HCT116 (cell line): ENCODE data around the gene CDK14. TPM values are rescaled to one million over a fixed set of nuclear protein-coding genes. Genes with fewer than 3 reads are reported as not detected.

ENCODE experiments used
- ATAC-seq: fragments of 200-7000 bp; cut with Tn5 transposase; 2 replicates; pipeline ENCODE4 v1.9.1; 2020; ENCODE audit warnings: mild to moderate bottlenecking, moderate library complexity
- BruUV-seq: library from RNA; stranded (reverse); fragments of 400-500 nt; replicated peaks from 2 replicates; lab custom pipeline; 2021; lab: Mats Ljungman, UMichigan
- CTCF ChIA-PET: fragments of 300-600 bp; sonication (Branson Sonifier 250); formaldehyde crosslinking; loops from one replicate; lab custom pipeline; 2021; ENCODE audit warnings: antibody characterized with exemption; lab: Charles Lee
- POLR2A ChIA-PET: fragments of 300-600, 350-600 bp; sonication (Branson Sonifier 250); formaldehyde crosslinking; loops from one replicate; lab custom pipeline; 2021; ENCODE audit warnings: antibody characterized with exemption; lab: Charles Lee
- RAD21 ChIA-PET, 2 experiments: fragments of 300-600 bp; sonication (Branson Sonifier 250); formaldehyde crosslinking; loops; one replicate each; lab custom pipeline; 2023; ENCODE audit warnings: low total read pairs in 2 of 2; ENCODE audit not compliant: uncharacterized antibody in 2 of 2, unreplicated experiment in 2 of 2, low non-redundant PET in 1 of 2; lab: Charles Lee
- DNase-seq: peaks from one replicate; pipeline ENCODE4 v3.0.0-alpha.2; 2010; ENCODE audit warnings: low read depth, low spot score
- H2AFZ ChIP-seq: fragments of 200-600 bp; shearing (Covaris generic), sonication (generic); 2 replicates; pipeline ENCODE4 v1.6.1; 2017; ENCODE audit warnings: low read depth, mixed run types, mixed read lengths, antibody characterized with exemption, low read length; ENCODE audit not compliant: poor library complexity, severe bottlenecking
- H3K27ac ChIP-seq: 2 replicates; pipeline ENCODE4 v1.5.1; 2012; ENCODE audit warnings: low read depth, low read length
- H3K27me3 ChIP-seq: fragments of 200-600 bp; sonication (generic); 2 replicates; pipeline ENCODE4 v1.6.1; 2016; ENCODE audit warnings: mixed run types, low read length, mixed read lengths; ENCODE audit not compliant: insufficient read depth
- H3K36me3 ChIP-seq, 2 experiments: fragments of 200-500 bp in 1 of 2; fragments of 200-600 bp in 1 of 2; sonication (Bioruptor generic) in 1 of 2; sonication (generic) in 1 of 2; 2 replicates each; pipeline versions ENCODE4 v1.5.1 to v1.6.1; 2014 to 2016; ENCODE audit warnings: low read length in 2 of 2, inconsistent platforms in 1 of 2, mixed read lengths in 1 of 2, mixed run types in 1 of 2; ENCODE audit not compliant: insufficient read depth in 2 of 2, control insufficient read depth in 1 of 2
- H3K4me1 ChIP-seq, 2 experiments: fragments of 200-600 bp in 1 of 2; sonication (generic) in 1 of 2; 2 replicates each; pipeline versions ENCODE4 v1.5.1 to v1.6.1; 2012 to 2017; ENCODE audit warnings: low read length in 2 of 2, inconsistent platforms in 1 of 2, mild to moderate bottlenecking in 1 of 2, mixed read lengths in 1 of 2, mixed run types in 1 of 2, moderate library complexity in 1 of 2; ENCODE audit not compliant: insufficient read depth in 2 of 2, control insufficient read depth in 1 of 2
- H3K4me2 ChIP-seq: fragments of 200-600 bp; sonication (generic); 2 replicates; pipeline ENCODE4 v1.6.1; 2017; ENCODE audit warnings: mixed run types, low read length, mixed read lengths
- H3K4me3 ChIP-seq, 2 experiments: fragments of 200-600 bp in 1 of 2; sonication (generic) in 1 of 2; replicated peaks in 1 of 2; 2 replicates each; pipeline ENCODE4 v1.5.1; 2011 to 2016; ENCODE audit warnings: low read length in 2 of 2, control low read depth in 1 of 2, low read depth in 1 of 2, mild to moderate bottlenecking in 1 of 2, mixed read lengths in 1 of 2, mixed run types in 1 of 2
- H3K79me2 ChIP-seq: fragments of 200-600 bp; sonication (generic); 2 replicates; pipeline ENCODE4 v1.6.1; 2017; ENCODE audit warnings: mild to moderate bottlenecking, mixed run types, low read length, moderate library complexity, mixed read lengths; ENCODE audit not compliant: insufficient read depth
- H3K9ac ChIP-seq: fragments of 200-600 bp; sonication (generic); 2 replicates; pipeline ENCODE4 v1.6.1; 2016; ENCODE audit warnings: low read length, mixed read lengths
- H3K9me2 ChIP-seq: fragments of 200-600 bp; sonication (generic), shearing (Covaris generic); 2 replicates; pipeline ENCODE4 v1.6.1; 2017; ENCODE audit warnings: mixed run types, mild to moderate bottlenecking, moderate library complexity; ENCODE audit not compliant: insufficient read depth
- H3K9me3 ChIP-seq, 2 experiments: fragments of 200-500 bp in 1 of 2; fragments of 200-600 bp in 1 of 2; sonication (Bioruptor generic) in 1 of 2; sonication (generic) in 1 of 2; 2 replicates each; pipeline ENCODE4 v1.6.1; 2014 to 2017; ENCODE audit warnings: low read length in 2 of 2, mixed read lengths in 2 of 2, inconsistent platforms in 1 of 2, low read depth in 1 of 2, mild to moderate bottlenecking in 1 of 2, mixed run types in 1 of 2, moderate library complexity in 1 of 2; ENCODE audit not compliant: control insufficient read depth in 1 of 2, insufficient read depth in 1 of 2
- H4K20me1 ChIP-seq: fragments of 200-600 bp; sonication (generic), shearing (Covaris generic); 2 replicates; pipeline ENCODE4 v1.6.1; 2017; ENCODE audit warnings: mixed run types, mild to moderate bottlenecking, moderate library complexity; ENCODE audit not compliant: insufficient read depth
- CBX3 ChIP-seq: IDR thresholded peaks from 2 replicates; pipeline ENCODE4 v1.6.1; 2012; ENCODE audit warnings: low read depth
- CEBPB ChIP-seq: IDR thresholded peaks from 2 replicates; pipeline ENCODE4 v1.6.1; 2012; ENCODE audit warnings: low read depth
- FOSL1 ChIP-seq: IDR thresholded peaks from 2 replicates; pipeline ENCODE4 v1.6.1; 2012; ENCODE audit warnings: low read depth
- JUND ChIP-seq: IDR thresholded peaks from 2 replicates; pipeline ENCODE4 v1.6.1; 2012
- POLR2A ChIP-seq: IDR thresholded peaks from 2 replicates; pipeline ENCODE4 v1.7.0; 2011; ENCODE audit warnings: borderline replicate concordance; ENCODE audit not compliant: insufficient read depth, insufficient read length; ENCODE audit errors: extremely low read depth
- SIN3A ChIP-seq: IDR thresholded peaks from 2 replicates; pipeline ENCODE4 v1.6.1; 2012; ENCODE audit warnings: low read depth
- SP1 ChIP-seq: IDR thresholded peaks from 2 replicates; pipeline ENCODE4 v1.6.1; 2012; ENCODE audit warnings: low read depth
- SRF ChIP-seq: IDR thresholded peaks from 2 replicates; pipeline ENCODE4 v1.6.1; 2012; ENCODE audit warnings: low read depth
- TCF7L2 ChIP-seq: IDR thresholded peaks from 2 replicates; pipeline ENCODE4 v1.7.0; 2011; ENCODE audit warnings: borderline replicate concordance, inconsistent platforms; ENCODE audit not compliant: insufficient read depth, insufficient read length; ENCODE audit errors: extremely low read depth
- YY1 ChIP-seq: IDR thresholded peaks from 2 replicates; pipeline ENCODE4 v1.6.1; 2011; ENCODE audit warnings: low read length, low read depth, moderate library complexity, mild to moderate bottlenecking; ENCODE audit not compliant: insufficient replicate concordance; ENCODE audit errors: extremely low read depth
- ZFX ChIP-seq: fragments of 450-650 bp; IDR thresholded peaks from 2 replicates; pipeline ENCODE4 v1.6.1; 2017
- ZNF274 ChIP-seq: fragments of 200-500 bp; sonication (Bioruptor generic); IDR thresholded peaks from 2 replicates; pipeline ENCODE4 v1.6.1; 2014; ENCODE audit warnings: mild to moderate bottlenecking, low read depth, low read length, inconsistent platforms
- intact Hi-C: fragments of 100-400 bp; cut with micrococcal nuclease; formaldehyde crosslinking; loops from 2 replicates; pipeline ENCODE4 v1.10.0; 2022
- total RNA-seq: library from RNA; stranded (reverse); gene quantifications from one replicate; pipeline ENCODE4 v1.2.1, GENCODE V29; 2021; ENCODE audit not compliant: unreplicated experiment
- TF ChIP-seq, protein P1 (sequence below): IDR thresholded peaks from 2 replicates; pipeline ENCODE4 v1.6.1; 2012
- TF ChIP-seq, protein P2 (sequence below): IDR thresholded peaks from 2 replicates; pipeline ENCODE4 v1.6.1; 2011; ENCODE audit warnings: mild to moderate bottlenecking, low read length, moderate library complexity; ENCODE audit not compliant: insufficient replicate concordance; ENCODE audit errors: extremely low read depth
- TF ChIP-seq, protein P3 (sequence below): IDR thresholded peaks from 2 replicates; pipeline ENCODE4 v1.6.1; 2012; ENCODE audit warnings: low read depth

The CDK14 gene
- total RNA-seq, 1 experiment from 2014 or later, result 10.2 TPM

DNA sequence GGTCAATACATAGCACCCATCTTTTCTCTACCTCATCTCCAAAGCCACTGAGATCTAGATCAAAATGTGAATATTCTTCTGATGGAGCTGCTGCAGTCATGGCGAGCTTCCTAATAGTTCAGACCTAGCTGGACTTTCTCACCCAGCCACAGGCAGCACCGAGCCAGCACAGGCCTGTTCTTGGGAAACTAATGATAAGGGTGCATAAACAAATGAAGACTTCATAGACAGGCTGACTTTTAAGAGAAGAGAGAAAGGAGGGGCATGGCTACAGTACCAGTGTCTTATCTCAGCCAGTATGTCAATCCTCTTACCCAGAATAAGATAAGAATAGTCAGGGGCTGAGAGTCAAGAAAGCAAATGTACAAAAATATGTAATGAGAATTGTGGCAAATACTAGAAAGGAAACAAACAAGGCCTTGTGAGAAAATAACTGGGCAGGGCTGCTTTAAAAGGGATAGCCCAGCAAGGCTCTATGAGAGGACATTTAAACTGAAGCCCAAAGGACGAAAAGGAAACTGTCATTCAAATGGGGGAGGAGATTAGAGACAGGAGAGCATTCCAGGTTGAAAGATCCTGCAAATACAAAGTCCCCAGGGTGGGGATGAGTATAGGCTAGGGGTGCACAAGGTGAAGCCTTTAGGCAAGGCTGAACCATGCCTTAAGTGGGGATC, 21.8 kb upstream of the CDK14 start:
- no peaks in the 10 kb centered on the region for H3K79me2 ChIP-seq
- no peak for DNase-seq
- TF ChIP-seq FOSL1 (no peak), JUND (no peak), POLR2A (no peak), CEBPB (no peak)
- TF ChIP-seq, protein P1, sequence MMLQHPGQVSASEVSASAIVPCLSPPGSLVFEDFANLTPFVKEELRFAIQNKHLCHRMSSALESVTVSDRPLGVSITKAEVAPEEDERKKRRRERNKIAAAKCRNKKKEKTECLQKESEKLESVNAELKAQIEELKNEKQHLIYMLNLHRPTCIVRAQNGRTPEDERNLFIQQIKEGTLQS, result no peak
- TF ChIP-seq, all 23 proteins: peak for 0
- Histone ChIP-seq H2AFZ (no peak overlapping the region), H3K4me1 (peaks cover 6 to 8% of the 10 kb centered on the region in 2 experiments; a peak in 2 of 4 replicates), H3K4me2 (no peak overlapping the region), H3K36me3 (no peaks in the 10 kb centered on the region), H3K9me3 (no peaks in the 10 kb centered on the region), H3K27ac (no peak overlapping the region), H3K9ac (no peak overlapping the region), H3K27me3 (no peaks in the 10 kb centered on the region), H3K9me2 (no peaks in the 10 kb centered on the region), H4K20me1 (no peaks in the 10 kb centered on the region), H3K4me3 (no peak overlapping the region)
- ATAC-seq, result no peak
- RAD21 ChIA-PET, result no interaction called here
- BruUV-seq, result no TSS peak
- POLR2A ChIA-PET, result no interaction called here
- CTCF ChIA-PET, result no interaction called here
- intact Hi-C loops, result no loop called here

DNA sequence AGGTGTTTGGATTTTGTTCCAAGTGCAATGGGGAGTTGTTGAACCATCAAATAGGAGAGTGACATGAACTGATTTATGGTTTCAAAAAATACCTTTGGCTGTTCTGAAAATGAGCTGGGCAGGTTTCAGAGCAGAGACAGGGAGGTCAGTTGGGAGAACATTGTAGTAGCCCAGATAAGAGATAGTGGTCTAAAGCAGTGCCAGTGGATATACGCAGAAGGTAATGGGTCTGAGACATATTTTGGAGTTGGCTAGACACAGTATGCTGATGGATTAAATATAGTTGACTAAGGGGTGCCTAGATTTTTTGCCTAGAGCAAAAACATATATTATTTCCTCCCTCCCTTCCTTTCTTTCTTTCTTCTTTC, 21.3 kb upstream of the CDK14 start:
- ATAC-seq, result no peak
- Histone ChIP-seq H3K4me2 (no peak overlapping the region), H3K9ac (no peak overlapping the region), H3K9me2 (no peaks in the 10 kb centered on the region), H3K27me3 (no peaks in the 10 kb centered on the region), H3K4me3 (no peak overlapping the region), H3K4me1 (peaks cover 6 to 13% of the 10 kb centered on the region in 2 experiments; a peak in 2 of 4 replicates), H3K79me2 (no peaks in the 10 kb centered on the region), H4K20me1 (no peaks in the 10 kb centered on the region), H3K27ac (no peak overlapping the region), H3K9me3 (no peaks in the 10 kb centered on the region), H2AFZ (no peak overlapping the region), H3K36me3 (no peaks in the 10 kb centered on the region)
- POLR2A ChIA-PET, result no interaction called here
- BruUV-seq, result no TSS peak
- RAD21 ChIA-PET, result no interaction called here
- intact Hi-C loops, result no loop called here
- CTCF ChIA-PET, result no interaction called here
- DNase-seq, result no peak
- TF ChIP-seq SRF (no peak), SP1 (no peak), YY1 (no peak), POLR2A (no peak), CEBPB (no peak), CBX3 (no peak), SIN3A (no peak), ZFX (no peak), ZNF274 (no peak), TCF7L2 (no peak), FOSL1 (no peak)
- TF ChIP-seq, protein P2, sequence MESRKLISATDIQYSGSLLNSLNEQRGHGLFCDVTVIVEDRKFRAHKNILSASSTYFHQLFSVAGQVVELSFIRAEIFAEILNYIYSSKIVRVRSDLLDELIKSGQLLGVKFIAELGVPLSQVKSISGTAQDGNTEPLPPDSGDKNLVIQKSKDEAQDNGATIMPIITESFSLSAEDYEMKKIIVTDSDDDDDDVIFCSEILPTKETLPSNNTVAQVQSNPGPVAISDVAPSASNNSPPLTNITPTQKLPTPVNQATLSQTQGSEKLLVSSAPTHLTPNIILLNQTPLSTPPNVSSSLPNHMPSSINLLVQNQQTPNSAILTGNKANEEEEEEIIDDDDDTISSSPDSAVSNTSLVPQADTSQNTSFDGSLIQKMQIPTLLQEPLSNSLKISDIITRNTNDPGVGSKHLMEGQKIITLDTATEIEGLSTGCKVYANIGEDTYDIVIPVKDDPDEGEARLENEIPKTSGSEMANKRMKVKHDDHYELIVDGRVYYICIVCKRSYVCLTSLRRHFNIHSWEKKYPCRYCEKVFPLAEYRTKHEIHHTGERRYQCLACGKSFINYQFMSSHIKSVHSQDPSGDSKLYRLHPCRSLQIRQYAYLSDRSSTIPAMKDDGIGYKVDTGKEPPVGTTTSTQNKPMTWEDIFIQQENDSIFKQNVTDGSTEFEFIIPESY, result no peak
- TF ChIP-seq, protein P3, sequence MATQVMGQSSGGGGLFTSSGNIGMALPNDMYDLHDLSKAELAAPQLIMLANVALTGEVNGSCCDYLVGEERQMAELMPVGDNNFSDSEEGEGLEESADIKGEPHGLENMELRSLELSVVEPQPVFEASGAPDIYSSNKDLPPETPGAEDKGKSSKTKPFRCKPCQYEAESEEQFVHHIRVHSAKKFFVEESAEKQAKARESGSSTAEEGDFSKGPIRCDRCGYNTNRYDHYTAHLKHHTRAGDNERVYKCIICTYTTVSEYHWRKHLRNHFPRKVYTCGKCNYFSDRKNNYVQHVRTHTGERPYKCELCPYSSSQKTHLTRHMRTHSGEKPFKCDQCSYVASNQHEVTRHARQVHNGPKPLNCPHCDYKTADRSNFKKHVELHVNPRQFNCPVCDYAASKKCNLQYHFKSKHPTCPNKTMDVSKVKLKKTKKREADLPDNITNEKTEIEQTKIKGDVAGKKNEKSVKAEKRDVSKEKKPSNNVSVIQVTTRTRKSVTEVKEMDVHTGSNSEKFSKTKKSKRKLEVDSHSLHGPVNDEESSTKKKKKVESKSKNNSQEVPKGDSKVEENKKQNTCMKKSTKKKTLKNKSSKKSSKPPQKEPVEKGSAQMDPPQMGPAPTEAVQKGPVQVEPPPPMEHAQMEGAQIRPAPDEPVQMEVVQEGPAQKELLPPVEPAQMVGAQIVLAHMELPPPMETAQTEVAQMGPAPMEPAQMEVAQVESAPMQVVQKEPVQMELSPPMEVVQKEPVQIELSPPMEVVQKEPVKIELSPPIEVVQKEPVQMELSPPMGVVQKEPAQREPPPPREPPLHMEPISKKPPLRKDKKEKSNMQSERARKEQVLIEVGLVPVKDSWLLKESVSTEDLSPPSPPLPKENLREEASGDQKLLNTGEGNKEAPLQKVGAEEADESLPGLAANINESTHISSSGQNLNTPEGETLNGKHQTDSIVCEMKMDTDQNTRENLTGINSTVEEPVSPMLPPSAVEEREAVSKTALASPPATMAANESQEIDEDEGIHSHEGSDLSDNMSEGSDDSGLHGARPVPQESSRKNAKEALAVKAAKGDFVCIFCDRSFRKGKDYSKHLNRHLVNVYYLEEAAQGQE, result no peak
